Smooth muscle cell (in vitro differentiated cells): ENCODE data around the gene ADAMTS8. TPM values are rescaled to one million over a fixed set of nuclear protein-coding genes. Genes with fewer than 3 reads are reported as not detected.

Experiments used
- DNase-seq: peaks from one replicate; lab custom pipeline; 2025; ENCODE audit not compliant: unreplicated experiment; lab: John Stamatoyannopoulos, UW
- H2AFZ ChIP-seq: fragments of 200-600 bp; sonication (generic); 2 replicates; pipeline ENCODE4 v1.6.0; 2016; ENCODE audit warnings: antibody characterized with exemption, low read depth, mild to moderate bottlenecking
- H3F3A ChIP-seq: fragments of 200-600 bp; sonication (generic); 2 replicates; pipeline ENCODE4 v1.6.0; 2017; ENCODE audit warnings: antibody characterized with exemption, low read depth
- H3K27ac ChIP-seq: fragments of 200-600 bp; sonication (generic); 2 replicates; pipeline ENCODE4 v1.5.1; 2016; ENCODE audit warnings: low read depth, mild to moderate bottlenecking
- H3K27me3 ChIP-seq: fragments of 200-600 bp; sonication (generic); 2 replicates; pipeline ENCODE4 v1.6.1; 2016; ENCODE audit warnings: low read depth, mild to moderate bottlenecking
- H3K36me3 ChIP-seq: fragments of 200-600 bp; sonication (generic); 2 replicates; pipeline ENCODE4 v1.5.1; 2016; ENCODE audit warnings: low read depth
- H3K4me1 ChIP-seq: fragments of 200-600 bp; sonication (generic); 2 replicates; pipeline ENCODE4 v1.5.1; 2016; ENCODE audit warnings: low read depth
- H3K4me2 ChIP-seq: fragments of 200-600 bp; sonication (generic); 2 replicates; pipeline ENCODE4 v1.6.0; 2016; ENCODE audit warnings: mild to moderate bottlenecking
- H3K4me3 ChIP-seq: fragments of 200-600 bp; sonication (generic); 2 replicates; pipeline ENCODE4 v1.5.1; 2016; ENCODE audit warnings: mild to moderate bottlenecking
- H3K79me2 ChIP-seq: fragments of 200-600 bp; sonication (generic); 2 replicates; pipeline ENCODE4 v1.6.0; 2016; ENCODE audit warnings: low read depth, mild to moderate bottlenecking
- H3K9ac ChIP-seq: fragments of 200-600 bp; sonication (generic); 2 replicates; pipeline ENCODE4 v1.6.0; 2016; ENCODE audit warnings: low read depth
- H3K9me3 ChIP-seq: fragments of 200-600 bp; sonication (generic); replicated peaks from 2 replicates; pipeline ENCODE4 v1.5.1; 2016; ENCODE audit warnings: low read depth
- H4K20me1 ChIP-seq: fragments of 200-600 bp; sonication (generic); 2 replicates; pipeline ENCODE4 v1.6.0; 2016; ENCODE audit warnings: low read depth
- WGBS: methylation state at CpG from one replicate; pipeline ENCODE4 v1.1.7; 2016; ENCODE audit warnings: low lambda C conversion rate; 5-methylcytosine and 5-hydroxymethylcytosine counted together
- polyA plus RNA-seq: library from polyadenylated mRNA; unstranded; fragments of >200 nt; fragmentation: Nextera tagmentation; extraction: Ambion mirVana; gene quantifications from 2 replicates; pipeline ENCODE4 v1.2.1, GENCODE V29; 2016
- total RNA-seq: library from RNA; depleted of rRNA; stranded (reverse); fragments of >200 nt; gene quantifications from 2 replicates; pipeline ENCODE4 v1.2.3, GENCODE V29; 2014
- TF ChIP-seq, protein P1 (sequence below): fragments of 200-600 bp; sonication (generic); IDR thresholded peaks from 2 replicates; pipeline ENCODE4 v1.5.1; 2017; ENCODE audit warnings: borderline replicate concordance, mild to moderate bottlenecking, antibody characterized with exemption; ENCODE audit not compliant: insufficient read depth, poor library complexity, severe bottlenecking

The ADAMTS8 gene
- total and polyA plus RNA-seq, 2 experiments from 2014 or later: not detected

DNA sequence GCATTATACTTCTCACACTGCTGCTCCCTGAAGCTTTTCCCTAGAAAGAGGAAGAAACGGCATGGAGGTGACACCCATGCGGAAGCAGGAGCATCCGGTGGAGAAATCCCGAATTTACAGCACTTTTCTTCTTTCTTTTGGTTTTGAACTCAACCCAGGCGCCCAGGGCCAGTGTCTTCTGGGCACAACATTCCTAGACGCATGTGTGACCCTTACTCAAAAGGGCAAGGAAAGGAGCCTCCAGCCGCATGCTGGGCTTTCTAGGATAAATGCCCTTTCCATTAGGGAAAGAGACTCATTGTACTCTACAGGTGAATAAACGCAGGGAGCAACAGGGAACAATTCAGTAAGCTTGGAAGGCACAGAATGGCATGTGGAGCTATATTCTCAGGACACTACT is 19.5 kb downstream of the ADAMTS8 start:
- Histone ChIP-seq H3K9me3 (no peaks in the 10 kb centered on the region), H3K36me3 (no peaks in the 10 kb centered on the region), H3K27ac (no peak overlapping the region), H3K79me2 (no peaks in the 10 kb centered on the region), H3K27me3 (peaks cover 33% of the 10 kb centered on the region), H3F3A (peaks cover 9% of the 10 kb centered on the region), H3K4me1 (no peaks in the 10 kb centered on the region), H3K9ac (no peak overlapping the region), H2AFZ (no peak overlapping the region), H3K4me2 (no peak overlapping the region), H4K20me1 (no peaks in the 10 kb centered on the region), H3K4me3 (no peak overlapping the region)
- TF ChIP-seq, protein P1, sequence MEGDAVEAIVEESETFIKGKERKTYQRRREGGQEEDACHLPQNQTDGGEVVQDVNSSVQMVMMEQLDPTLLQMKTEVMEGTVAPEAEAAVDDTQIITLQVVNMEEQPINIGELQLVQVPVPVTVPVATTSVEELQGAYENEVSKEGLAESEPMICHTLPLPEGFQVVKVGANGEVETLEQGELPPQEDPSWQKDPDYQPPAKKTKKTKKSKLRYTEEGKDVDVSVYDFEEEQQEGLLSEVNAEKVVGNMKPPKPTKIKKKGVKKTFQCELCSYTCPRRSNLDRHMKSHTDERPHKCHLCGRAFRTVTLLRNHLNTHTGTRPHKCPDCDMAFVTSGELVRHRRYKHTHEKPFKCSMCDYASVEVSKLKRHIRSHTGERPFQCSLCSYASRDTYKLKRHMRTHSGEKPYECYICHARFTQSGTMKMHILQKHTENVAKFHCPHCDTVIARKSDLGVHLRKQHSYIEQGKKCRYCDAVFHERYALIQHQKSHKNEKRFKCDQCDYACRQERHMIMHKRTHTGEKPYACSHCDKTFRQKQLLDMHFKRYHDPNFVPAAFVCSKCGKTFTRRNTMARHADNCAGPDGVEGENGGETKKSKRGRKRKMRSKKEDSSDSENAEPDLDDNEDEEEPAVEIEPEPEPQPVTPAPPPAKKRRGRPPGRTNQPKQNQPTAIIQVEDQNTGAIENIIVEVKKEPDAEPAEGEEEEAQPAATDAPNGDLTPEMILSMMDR: no peak
- DNase-seq: no peak
- 91% methylated on average over 8 of the region's 8 CpGs for WGBS

DNA sequence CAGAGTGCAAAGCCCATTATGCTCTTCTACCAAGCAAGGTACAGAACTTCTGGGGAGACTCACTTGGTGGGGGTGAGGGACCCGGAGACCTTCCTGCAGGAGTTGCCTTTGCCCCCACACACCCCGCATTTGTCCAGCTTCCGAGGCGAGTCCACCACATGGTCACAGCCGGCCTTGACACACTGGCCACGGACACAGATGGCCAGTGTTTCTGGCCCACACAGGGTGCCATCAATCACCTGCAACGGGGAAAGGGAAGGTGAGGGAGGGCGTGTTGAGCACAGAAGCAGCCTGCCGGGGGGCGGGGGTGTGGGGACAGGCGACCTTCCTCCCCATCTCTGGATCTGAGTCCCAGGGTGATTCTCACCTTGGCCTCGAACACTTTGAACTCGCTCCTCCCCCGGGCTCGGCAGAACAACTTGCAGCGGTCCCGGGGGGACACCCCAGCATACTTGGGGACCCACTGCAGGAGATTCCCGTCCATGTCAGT is 20.0 kb downstream of the ADAMTS8 start:
- H4K20me1 ChIP-seq: no peaks in the 10 kb centered on the region
- H3K4me2 ChIP-seq: peak overlapping the region; percentile 29
- no peak overlapping the region for H3K27ac ChIP-seq
- no peaks in the 10 kb centered on the region for H3K4me1 ChIP-seq
- WGBS: 86% methylated on average over 18 of the region's 18 CpGs
- DNase-seq: no peak
- TF ChIP-seq, protein P1: no peak
- no peak overlapping the region for H3K4me3 ChIP-seq
- peaks cover 11% of the 10 kb centered on the region for H3F3A ChIP-seq
- no peak overlapping the region for H2AFZ ChIP-seq
- no peaks in the 10 kb centered on the region for H3K9me3 ChIP-seq
- H3K27me3 ChIP-seq: peaks cover 33% of the 10 kb centered on the region
- no peak overlapping the region for H3K9ac ChIP-seq
- no peaks in the 10 kb centered on the region for H3K79me2 ChIP-seq
- H3K36me3 ChIP-seq: no peaks in the 10 kb centered on the region

DNA sequence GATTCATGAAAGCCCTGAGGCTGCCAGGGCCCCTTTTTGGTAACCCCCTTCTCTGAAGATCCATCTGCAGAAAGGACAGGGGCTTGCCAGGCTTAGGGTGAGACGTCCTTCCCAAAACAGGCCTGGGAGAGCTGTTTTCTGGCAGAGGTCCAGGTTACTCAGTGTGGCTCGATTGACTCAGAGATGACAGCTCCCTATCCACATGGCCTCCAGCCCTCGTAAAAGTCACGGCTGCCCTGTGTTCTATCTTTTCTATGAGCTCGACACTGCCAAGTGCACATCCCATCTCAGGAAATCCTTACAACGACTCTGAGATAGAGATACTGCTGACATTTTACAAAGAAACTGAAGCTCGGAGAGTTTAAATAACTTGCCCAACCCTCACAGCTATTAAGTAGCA is 20.4 kb downstream of the ADAMTS8 start:
- WGBS: 4% methylated on average over 7 of the region's 7 CpGs
- Histone ChIP-seq H3F3A (peaks cover 12% of the 10 kb centered on the region), H3K79me2 (no peaks in the 10 kb centered on the region), H3K4me2 (peak overlapping the region; percentile 54), H3K4me1 (no peaks in the 10 kb centered on the region), H4K20me1 (no peaks in the 10 kb centered on the region), H3K4me3 (no peak overlapping the region), H3K36me3 (no peaks in the 10 kb centered on the region), H3K27me3 (peaks cover 33% of the 10 kb centered on the region), H3K9ac (no peak overlapping the region), H3K9me3 (no peaks in the 10 kb centered on the region), H3K27ac (no peak overlapping the region), H2AFZ (no peak overlapping the region)
- TF ChIP-seq, protein P1: no peak
- peak; percentile 51 for DNase-seq

DNA sequence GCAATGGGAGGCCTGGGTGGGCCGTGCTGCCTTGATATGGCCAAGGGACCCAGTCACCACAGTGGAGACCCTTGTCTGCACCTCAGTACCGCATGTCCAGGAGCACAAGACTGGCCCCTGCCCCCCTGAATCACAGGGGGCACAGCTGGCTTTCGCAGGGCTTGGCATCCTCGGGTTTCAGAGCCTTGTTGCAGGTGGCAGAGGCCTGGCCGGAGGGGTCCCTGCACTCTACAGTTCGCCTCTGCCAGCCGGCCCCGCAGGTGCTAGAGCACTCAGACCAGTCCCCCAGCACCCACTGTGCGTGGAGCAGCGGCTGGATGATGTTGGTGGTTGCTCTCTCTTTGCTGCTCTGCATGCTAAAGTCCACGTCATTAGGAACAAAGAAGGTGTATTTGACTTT is 23.0 kb downstream of the ADAMTS8 start:
- H3K79me2 ChIP-seq: no peaks in the 10 kb centered on the region
- no peaks in the 10 kb centered on the region for H4K20me1 ChIP-seq
- H3K36me3 ChIP-seq: no peaks in the 10 kb centered on the region
- TF ChIP-seq, protein P1: no peak
- no peak overlapping the region for H3K4me2 ChIP-seq
- no peak overlapping the region for H3K4me3 ChIP-seq
- H3K27me3 ChIP-seq: peaks cover 16% of the 10 kb centered on the region
- H2AFZ ChIP-seq: no peak overlapping the region
- no peak overlapping the region for H3K9ac ChIP-seq
- no peaks in the 10 kb centered on the region for H3K4me1 ChIP-seq
- 95% methylated on average over 11 of the region's 11 CpGs for WGBS
- DNase-seq: no peak
- H3F3A ChIP-seq: peaks cover 24% of the 10 kb centered on the region
- H3K27ac ChIP-seq: no peak overlapping the region
- H3K9me3 ChIP-seq: no peaks in the 10 kb centered on the region
